Kidney (tissue), 14 donors: ENCODE data around the gene AIFM1. TPM values are rescaled to one million over a fixed set of nuclear protein-coding genes. Genes with fewer than 3 reads are reported as not detected.
"Not testable (repeated sequence)": the region's sequence is repeated elsewhere in the genome, so short reads cannot be mapped to it uniquely, and the experiment has no call there.

ENCODE experiments used
- DNase-seq, 5 donors: peaks; one replicate each; pipeline ENCODE4 v3.0.0-alpha.2; 2013 to 2020
- FAIRE-seq: peaks from 2 replicates; lab custom pipeline; 2012; peaks lifted over from hg19 to GRCh38; lab: Jason Lieb, UNC
- H3K27ac ChIP-seq, 2 donors: one replicate each; pipeline ENCODE4 v1.7.0; 2013; ENCODE audit warnings: low read depth in 2 of 2, low read length in 2 of 2, inconsistent platforms in 1 of 2
- H3K27me3 ChIP-seq: one replicate; pipeline ENCODE4 v1.7.1; 2013; ENCODE audit warnings: low read length, inconsistent platforms; ENCODE audit not compliant: control insufficient read depth, insufficient read depth
- H3K36me3 ChIP-seq, 3 donors: one replicate each; pipeline versions ENCODE4 v1.7.0 to v1.7.1; 2013; ENCODE audit warnings: low read length in 3 of 3, control low read depth in 1 of 3, inconsistent platforms in 1 of 3; ENCODE audit not compliant: insufficient read depth in 3 of 3, control insufficient read depth in 2 of 3
- H3K4me1 ChIP-seq, 3 donors: one replicate each; pipeline versions ENCODE4 v1.7.0 to v1.7.1; 2013; ENCODE audit warnings: low read length in 3 of 3, inconsistent platforms in 1 of 3, low read depth in 1 of 3; ENCODE audit not compliant: control insufficient read depth in 2 of 3, insufficient read depth in 2 of 3
- H3K4me3 ChIP-seq, 3 donors: one replicate each; pipeline versions ENCODE4 v1.7.0 to v1.8.1; 2013; ENCODE audit warnings: low read length in 3 of 3, control low read depth in 1 of 3, inconsistent platforms in 1 of 3
- H3K9ac ChIP-seq, 3 donors: one replicate each; pipeline versions ENCODE4 v1.7.0 to v1.7.1; 2013; ENCODE audit warnings: low read length in 3 of 3, control low read depth in 1 of 3, inconsistent platforms in 1 of 3
- H3K9me3 ChIP-seq, 3 donors: one replicate each; pipeline versions ENCODE4 v1.7.0 to v1.7.1; 2013; ENCODE audit warnings: low read length in 3 of 3, control low read depth in 1 of 3, inconsistent platforms in 1 of 3; ENCODE audit not compliant: control insufficient read depth in 2 of 3, insufficient read depth in 1 of 3
- CTCF ChIP-seq: IDR thresholded peaks from 3 replicates; pipeline ENCODE4 v1.5.1; 2012; ENCODE audit warnings: mild to moderate bottlenecking, moderate library complexity, borderline replicate concordance; ENCODE audit not compliant: insufficient read depth; ENCODE audit errors: extremely low read depth
- intact Hi-C: fragments of 100-400 bp; cut with DNase I; formaldehyde crosslinking; loops from one replicate; pipeline ENCODE4 v1.11.1; 2022
- polyA plus RNA-seq: library from polyadenylated mRNA; stranded (reverse); fragments of 350-450 nt; fragmentation: Illumina TruSeq; extraction: RNeasy Lipid Tissue Mini Kit (QIAGEN cat#74804); gene quantifications from one replicate; pipeline ENCODE4 v1.2.3, GENCODE V29; 2014; ENCODE audit warnings: low read depth, low replicate concordance; ENCODE audit not compliant: insufficient read depth
- total RNA-seq: library from RNA; stranded (reverse); fragmentation: NEBNext Ultra II Directional; extraction: Animal tissue kit (Norgen Biotek cat#: 25700); gene quantifications from one replicate; pipeline ENCODE4 v1.2.1, GENCODE V29; 2021
- donor health status: control.
- donor health status: control.
- donor health status: control.
- donor health status: control.
- donor health status: control.
- donor health status: DM: yes; HTN: yes; CAD: no.
- donor health status: Normal renal cell carcinoma (clear cell type).

The AIFM1 gene
- total and polyA plus RNA-seq, 2 donors from 2014 or later = 55.0 to 255 TPM

DNA sequence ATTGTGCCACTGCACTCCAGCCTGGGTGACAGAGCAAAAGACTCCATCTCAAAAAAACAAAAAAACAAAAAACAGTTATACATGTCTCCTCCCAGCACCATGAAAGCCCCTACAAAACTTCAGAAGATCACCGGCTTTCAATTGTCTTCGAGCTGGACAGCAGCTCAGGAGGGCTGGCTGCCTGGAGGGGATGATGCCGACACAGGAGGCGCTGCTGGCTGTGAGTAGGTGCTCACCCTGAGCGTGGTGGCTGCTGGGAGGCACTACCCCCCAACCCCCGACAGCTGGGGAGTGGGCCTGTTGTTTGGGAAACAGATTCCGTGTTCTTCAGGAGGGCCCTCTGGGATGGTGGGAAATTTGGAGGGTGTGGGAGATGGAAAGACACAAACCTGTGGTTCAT, 48.5 kb downstream of the AIFM1 start:
- no peak overlapping the region for H3K9ac ChIP-seq
- TF ChIP-seq CTCF = no peak
- no peaks in the 10 kb centered on the region for H3K27me3 ChIP-seq
- intact Hi-C loops = no loop called here
- H3K36me3 ChIP-seq = no peaks in the 10 kb centered on the region
- DNase-seq (no peak), FAIRE-seq (no peak)
- H3K4me3 ChIP-seq = no peak overlapping the region
- no peaks in the 10 kb centered on the region for H3K4me1 ChIP-seq
- no peak overlapping the region for H3K27ac ChIP-seq
- H3K9me3 ChIP-seq = no peaks in the 10 kb centered on the region

GRCh38 chrX:130115119-130115885, 50.3 kb downstream of the AIFM1 start:
- H3K4me1 ChIP-seq, H3K36me3 ChIP-seq, FAIRE-seq, H3K4me3 ChIP-seq, H3K27me3 ChIP-seq, H3K9ac ChIP-seq, H3K9me3 ChIP-seq, intact Hi-C loops, H3K27ac ChIP-seq, DNase-seq: not testable (repeated sequence)

- Histone ChIP-seq H3K9ac (no peak overlapping the region), H3K36me3 (no peaks in the 10 kb centered on the region), H3K9me3 (no peaks in the 10 kb centered on the region), H3K27ac (peak overlapping the region in 1 of 2 donors; percentile 28), H3K27me3 (no peaks in the 10 kb centered on the region), H3K4me3 (no peak overlapping the region), H3K4me1 (no peaks in the 10 kb centered on the region)
- no peak for TF ChIP-seq CTCF
- FAIRE-seq = no peak
- intact Hi-C loops = no loop called here
- no peak for DNase-seq
Observed at GRCh38 chrX:130114141-130114588, 51.5 kb downstream of the AIFM1 start.

GRCh38 chrX:130111220-130112154, 54.2 kb downstream of the AIFM1 start:
- H3K36me3 ChIP-seq = no peaks in the 10 kb centered on the region
- intact Hi-C loops = no loop called here
- H3K9me3 ChIP-seq = no peaks in the 10 kb centered on the region
- FAIRE-seq = no peak
- H3K4me3 ChIP-seq = no peak overlapping the region
- H3K9ac ChIP-seq = no peak overlapping the region
- H3K27ac ChIP-seq = no peak overlapping the region
- TF ChIP-seq CTCF = no peak
- no peaks in the 10 kb centered on the region for H3K27me3 ChIP-seq
- peak in 2 of 5 donors; percentile 51 to 74 for DNase-seq
- H3K4me1 ChIP-seq = peaks cover 0 to 3% (median 0%) of the 10 kb centered on the region in 3 donors
